Gastrocnemius medialis (tissue), 4 donors: ENCODE measurements around the gene FEZ2.

Experiments
- POLR2A ChIP-seq, 2 donors: fragments of 450-650 bp; IDR thresholded peaks; one replicate each; pipeline ENCODE4 v1.6.1; 2017; ENCODE audit warnings: antibody characterized with exemption in 2 of 2, mild to moderate bottlenecking in 2 of 2, moderate library complexity in 2 of 2
- TF ChIP-seq, protein P1 (sequence below), 5 experiments: fragments of 450-650 bp in 3 of 5; fragments of 200-600 bp in 2 of 5; sonication (generic) in 2 of 5; IDR thresholded peaks in 4 of 5; conservative IDR thresholded peaks in 1 of 5; 1 replicate in 4 of 5; 2 replicates in 1 of 5; pipeline ENCODE4 v1.5.1; 2016 to 2019; ENCODE audit warnings: antibody characterized with exemption in 5 of 5, mild to moderate bottlenecking in 3 of 5, moderate library complexity in 3 of 5

DNA sequence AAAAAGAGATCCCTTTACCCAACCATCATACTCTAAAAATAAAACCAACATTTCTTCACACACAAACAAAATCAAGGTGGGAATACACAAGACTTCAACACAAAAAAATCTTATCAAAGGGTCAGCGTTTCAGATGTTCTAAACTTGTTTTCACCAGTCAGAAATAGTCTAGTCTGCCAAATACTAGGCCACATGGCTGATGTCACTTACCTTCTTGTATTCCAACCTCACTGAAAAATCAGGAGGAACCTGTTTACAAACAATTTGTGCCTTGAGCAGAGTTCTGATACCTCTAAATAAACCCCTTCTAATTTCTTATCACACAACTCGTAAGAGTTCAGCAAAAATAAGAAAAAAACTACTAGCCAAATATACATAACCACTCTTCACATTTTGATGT, 20.1 kb downstream of the FEZ2 start:
- no peak for TF ChIP-seq POLR2A (IDR thresholded peaks at IDR 0.05)
- TF ChIP-seq, protein P1, sequence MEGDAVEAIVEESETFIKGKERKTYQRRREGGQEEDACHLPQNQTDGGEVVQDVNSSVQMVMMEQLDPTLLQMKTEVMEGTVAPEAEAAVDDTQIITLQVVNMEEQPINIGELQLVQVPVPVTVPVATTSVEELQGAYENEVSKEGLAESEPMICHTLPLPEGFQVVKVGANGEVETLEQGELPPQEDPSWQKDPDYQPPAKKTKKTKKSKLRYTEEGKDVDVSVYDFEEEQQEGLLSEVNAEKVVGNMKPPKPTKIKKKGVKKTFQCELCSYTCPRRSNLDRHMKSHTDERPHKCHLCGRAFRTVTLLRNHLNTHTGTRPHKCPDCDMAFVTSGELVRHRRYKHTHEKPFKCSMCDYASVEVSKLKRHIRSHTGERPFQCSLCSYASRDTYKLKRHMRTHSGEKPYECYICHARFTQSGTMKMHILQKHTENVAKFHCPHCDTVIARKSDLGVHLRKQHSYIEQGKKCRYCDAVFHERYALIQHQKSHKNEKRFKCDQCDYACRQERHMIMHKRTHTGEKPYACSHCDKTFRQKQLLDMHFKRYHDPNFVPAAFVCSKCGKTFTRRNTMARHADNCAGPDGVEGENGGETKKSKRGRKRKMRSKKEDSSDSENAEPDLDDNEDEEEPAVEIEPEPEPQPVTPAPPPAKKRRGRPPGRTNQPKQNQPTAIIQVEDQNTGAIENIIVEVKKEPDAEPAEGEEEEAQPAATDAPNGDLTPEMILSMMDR (IDR thresholded peaks at IDR 0.05 in 4 of 5, conservative IDR thresholded peaks at IDR 0.05 in 1 of 5) = no peak
